Activated naive CD8-positive, alpha-beta T cell (primary cell): Measurements from ENCODE around the gene PEX12.
"Not testable (repeated sequence)": the region's sequence is repeated elsewhere in the genome, so short reads cannot be mapped to it uniquely, and the experiment has no call there.

Source experiments
- H3K27ac Mint-ChIP-seq: one replicate; pipeline ENCODE4 v1.8.0; 2021; ENCODE audit warnings: mixed read lengths
- H3K27me3 Mint-ChIP-seq: one replicate; pipeline ENCODE4 v1.8.0; 2021; ENCODE audit warnings: mixed read lengths
- H3K36me3 Mint-ChIP-seq: one replicate; pipeline ENCODE4 v1.8.0; 2021; ENCODE audit warnings: mixed read lengths
- H3K4me1 Mint-ChIP-seq: one replicate; pipeline ENCODE4 v1.8.0; 2021; ENCODE audit warnings: low read depth, mixed read lengths
- H3K4me3 Mint-ChIP-seq: one replicate; pipeline ENCODE4 v1.8.0; 2021; ENCODE audit warnings: mild to moderate bottlenecking, mixed read lengths
- H3K9me3 Mint-ChIP-seq: one replicate; pipeline ENCODE4 v1.8.0; 2021; ENCODE audit warnings: low read depth, mixed read lengths

The PEX12 gene

DNA sequence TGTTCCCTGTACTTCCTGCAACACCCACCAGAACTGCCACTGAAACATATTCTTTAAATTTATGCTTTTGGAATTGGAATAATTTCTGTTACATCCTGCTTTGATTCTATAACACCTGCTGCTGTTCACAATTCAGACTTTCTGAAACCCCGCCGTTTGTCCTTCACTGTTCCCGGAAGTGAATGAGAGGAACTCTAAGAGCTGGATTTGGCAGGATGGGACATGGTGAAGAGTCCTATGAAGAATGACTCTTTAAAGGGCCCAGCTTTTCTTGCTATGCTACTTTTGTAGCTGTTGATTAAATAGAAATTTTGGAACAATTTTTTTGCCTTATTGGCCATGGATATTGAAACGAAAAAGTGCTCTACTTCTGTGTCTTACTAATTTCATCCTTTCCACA lies 17.7 kb upstream of the PEX12 start:
- no peak overlapping the region for H3K27ac Mint-ChIP-seq
- H3K4me3 Mint-ChIP-seq: no peak overlapping the region
- H3K36me3 Mint-ChIP-seq: peaks cover 18% of the 10 kb centered on the region
- H3K27me3 Mint-ChIP-seq: no peaks in the 10 kb centered on the region
- peaks cover 12% of the 10 kb centered on the region for H3K4me1 Mint-ChIP-seq
- H3K9me3 Mint-ChIP-seq: no peaks in the 10 kb centered on the region

DNA sequence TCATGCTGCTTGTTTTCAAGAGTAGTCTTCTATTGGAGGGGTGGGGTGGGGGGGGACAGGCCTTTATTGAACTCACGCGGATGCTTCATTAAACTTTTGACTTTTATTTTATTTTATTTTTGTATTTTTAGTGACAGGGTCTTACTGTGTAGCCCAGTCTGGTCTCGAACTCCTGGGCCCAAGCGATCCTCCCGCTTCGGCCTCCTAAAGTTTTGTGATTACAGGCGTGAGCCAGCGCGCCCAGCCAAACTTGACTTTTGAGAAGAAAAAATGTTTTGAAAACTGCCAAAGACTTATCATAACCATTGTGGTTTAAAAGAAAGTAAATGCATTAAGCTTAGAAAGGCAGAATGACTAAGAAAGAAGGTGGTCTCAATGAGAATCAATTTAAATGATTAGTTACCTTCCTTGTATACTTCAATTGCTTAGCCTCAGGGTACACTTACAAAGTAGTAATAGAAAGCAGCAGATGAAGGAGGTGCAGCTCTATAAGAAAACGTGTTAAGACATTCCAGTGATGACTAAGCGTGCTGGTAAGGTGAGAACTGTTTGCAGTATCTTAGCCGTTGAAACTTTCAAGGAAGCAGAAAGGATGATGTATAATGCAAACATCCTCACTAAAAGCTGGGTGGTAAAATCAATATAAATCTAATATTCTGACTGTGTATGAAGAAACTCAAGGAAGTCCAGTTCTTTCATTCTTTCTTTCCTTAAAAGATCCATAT lies 10.0 kb upstream of the PEX12 start:
- no peaks in the 10 kb centered on the region for H3K36me3 Mint-ChIP-seq
- H3K4me1 Mint-ChIP-seq: peaks cover 43% of the 10 kb centered on the region
- H3K27ac Mint-ChIP-seq: peak overlapping the region; percentile 95
- peak overlapping the region; percentile 96 for H3K4me3 Mint-ChIP-seq
- no peaks in the 10 kb centered on the region for H3K9me3 Mint-ChIP-seq
- H3K27me3 Mint-ChIP-seq: no peaks in the 10 kb centered on the region

DNA sequence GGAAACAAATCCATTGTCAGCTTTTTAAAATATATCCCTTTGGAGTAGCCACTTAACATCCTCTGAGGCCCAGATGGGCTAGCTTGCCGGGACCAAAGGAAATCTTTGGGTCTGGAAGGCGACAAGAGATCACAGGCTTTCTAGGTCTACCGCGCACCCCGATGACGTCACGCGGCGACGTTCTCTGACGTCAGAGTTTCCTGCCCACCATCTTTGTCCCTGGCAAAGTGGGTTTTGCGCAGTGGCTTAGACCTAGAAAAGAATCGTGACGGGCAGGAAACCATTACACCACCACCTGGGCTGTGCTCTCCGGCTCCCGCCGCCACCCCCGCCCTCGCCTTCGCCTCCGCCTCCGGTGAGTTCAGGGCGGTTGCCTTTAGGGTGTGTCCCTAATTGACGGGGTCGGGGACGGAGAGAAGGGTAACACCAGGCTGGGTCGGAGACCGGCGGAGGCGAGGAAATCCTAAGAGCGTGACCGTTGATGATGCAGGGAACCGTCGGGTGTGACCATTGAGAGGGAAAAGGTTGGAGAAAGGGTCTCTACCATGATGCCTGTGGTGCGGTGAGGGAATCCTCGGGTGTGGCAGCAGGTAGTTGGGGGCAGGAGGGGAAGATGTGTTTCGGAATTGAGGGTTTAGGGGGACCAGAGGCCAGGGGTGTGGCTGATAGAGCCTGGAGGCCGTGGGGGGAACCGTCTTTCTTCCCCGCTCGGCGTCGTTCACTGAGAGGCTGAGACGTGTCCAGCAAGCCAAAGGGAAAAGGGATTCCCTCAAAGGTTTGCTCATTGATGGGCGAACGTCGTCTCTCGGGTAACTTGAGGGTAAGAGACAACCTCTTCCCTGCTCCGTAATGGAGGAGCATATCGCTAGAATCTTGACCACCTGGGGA lies 8.9 kb upstream of the PEX12 start, which contains the start of gene AP2B1:
Gene AP2B1 (plus strand): TSS at position 249 of the 888 bp plus-strand sequence. CDS start 6,709 bp downstream, outside the sequence.
- H3K4me1 Mint-ChIP-seq: peaks cover 42% of the 10 kb centered on the region
- H3K9me3 Mint-ChIP-seq: no peaks in the 10 kb centered on the region
- H3K27me3 Mint-ChIP-seq: no peaks in the 10 kb centered on the region
- peak within 1 kb of the TSS; percentile 96 for H3K4me3 Mint-ChIP-seq
- H3K27ac Mint-ChIP-seq: peak within 1 kb of the TSS; percentile 95
- H3K36me3 Mint-ChIP-seq: no peaks in the 10 kb centered on the region

- Mint-ChIP-seq H3K36me3 (no peaks in the 10 kb centered on the region), H3K4me1 (peaks cover 40% of the 10 kb centered on the region)
Measured at GRCh38 chr17:35586569-35587073, 8.2 kb upstream of the PEX12 start.

DNA sequence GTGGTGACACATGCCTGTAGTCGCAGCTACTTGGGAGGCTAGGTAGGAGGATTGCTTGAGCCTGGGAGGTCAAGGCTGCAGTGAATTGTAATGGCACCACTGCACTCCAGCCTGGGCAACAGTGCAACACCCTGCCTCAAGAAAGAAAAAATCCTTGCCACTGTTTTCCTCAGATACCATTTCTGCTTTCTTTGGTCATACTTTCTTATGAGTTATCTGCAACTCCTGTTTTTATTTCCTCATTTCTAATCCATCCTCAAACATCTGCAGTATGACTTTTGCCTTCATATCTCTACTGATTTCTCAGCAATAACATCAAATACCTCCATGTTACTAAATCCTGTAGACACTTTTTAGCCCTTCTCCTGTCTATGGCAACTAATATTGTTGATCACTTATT lies 5.7 kb upstream of the PEX12 start:
- H3K4me3 Mint-ChIP-seq: no peak overlapping the region
- H3K4me1 Mint-ChIP-seq: peaks cover 30% of the 10 kb centered on the region
- no peaks in the 10 kb centered on the region for H3K9me3 Mint-ChIP-seq
- no peaks in the 10 kb centered on the region for H3K27me3 Mint-ChIP-seq
- H3K27ac Mint-ChIP-seq: no peak overlapping the region
- H3K36me3 Mint-ChIP-seq: no peaks in the 10 kb centered on the region

More at GRCh38 chr17:35586569-35587073, 8.2 kb upstream of the PEX12 start:
- peak overlapping the region; percentile 96 for H3K4me3 Mint-ChIP-seq
- H3K27ac Mint-ChIP-seq: peak overlapping the region; percentile 95
- no peaks in the 10 kb centered on the region for H3K9me3 Mint-ChIP-seq
- H3K27me3 Mint-ChIP-seq: no peaks in the 10 kb centered on the region

- Mint-ChIP-seq H3K27ac (peak overlapping the region; percentile 98), H3K9me3 (no peaks in the 10 kb centered on the region), H3K4me3 (peak overlapping the region; percentile 96), H3K27me3 (no peaks in the 10 kb centered on the region), H3K36me3 (peaks cover 2% of the 10 kb centered on the region), H3K4me1 (peaks cover 30% of the 10 kb centered on the region)
Measured at GRCh38 chr17:35578929-35579432, 610 bp upstream of the PEX12 start.

GRCh38 chr17:35577830-35578196 lies 558 bp downstream of the PEX12 start:
- H3K4me1 Mint-ChIP-seq: peaks cover 30% of the 10 kb centered on the region
- no peaks in the 10 kb centered on the region for H3K27me3 Mint-ChIP-seq
- peak overlapping the region; percentile 98 for H3K27ac Mint-ChIP-seq
- H3K9me3 Mint-ChIP-seq: no peaks in the 10 kb centered on the region
- H3K36me3 Mint-ChIP-seq: peaks cover 2% of the 10 kb centered on the region
- H3K4me3 Mint-ChIP-seq: peak overlapping the region; percentile 96

GRCh38 chr17:35575759-35576158 lies 2.6 kb downstream of the PEX12 start:
- peaks cover 2% of the 10 kb centered on the region for H3K36me3 Mint-ChIP-seq
- no peaks in the 10 kb centered on the region for H3K27me3 Mint-ChIP-seq
- H3K9me3 Mint-ChIP-seq: no peaks in the 10 kb centered on the region
- peak overlapping the region; percentile 98 for H3K27ac Mint-ChIP-seq
- peaks cover 31% of the 10 kb centered on the region for H3K4me1 Mint-ChIP-seq
- no peak overlapping the region for H3K4me3 Mint-ChIP-seq

- Mint-ChIP-seq H3K4me3 (peak overlapping the region; percentile 87), H3K27ac (peak overlapping the region; percentile 42), H3K4me1 (peaks cover 22% of the 10 kb centered on the region), H3K9me3 (no peaks in the 10 kb centered on the region), H3K27me3 (no peaks in the 10 kb centered on the region), H3K36me3 (no peaks in the 10 kb centered on the region)
Measured at GRCh38 chr17:35569405-35569804, 9.0 kb downstream of the PEX12 start.

- H3K27me3 Mint-ChIP-seq: no peaks in the 10 kb centered on the region
- H3K4me3 Mint-ChIP-seq: peak overlapping the region; percentile 87
- H3K27ac Mint-ChIP-seq: peak overlapping the region; percentile 78
- H3K9me3 Mint-ChIP-seq: no peaks in the 10 kb centered on the region
- H3K36me3 Mint-ChIP-seq: no peaks in the 10 kb centered on the region
- H3K4me1 Mint-ChIP-seq: peaks cover 22% of the 10 kb centered on the region
Measured at GRCh38 chr17:35568561-35568960, 9.8 kb downstream of the PEX12 start.

DNA sequence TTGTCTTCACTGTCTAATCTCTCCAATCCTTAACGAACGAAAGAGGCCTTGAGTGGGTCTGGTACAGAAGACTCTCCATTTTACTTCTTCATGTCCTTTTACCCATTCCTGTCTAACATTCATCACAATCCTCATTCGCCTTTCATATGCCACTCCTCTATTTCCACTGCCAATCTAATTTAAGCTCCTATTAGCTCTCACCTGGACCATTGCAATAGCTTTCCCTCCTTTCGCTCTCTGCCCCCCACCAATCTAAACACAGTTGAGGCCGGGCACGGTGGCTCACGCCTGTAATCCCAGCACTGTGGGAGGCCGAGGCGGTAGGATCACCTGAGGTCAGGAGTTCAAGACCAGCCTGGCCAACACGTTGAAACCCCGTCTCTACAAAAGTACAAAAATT lies 11.4 kb downstream of the PEX12 start:
- H3K4me3 Mint-ChIP-seq: peak overlapping the region; percentile 87
- no peaks in the 10 kb centered on the region for H3K9me3 Mint-ChIP-seq
- H3K27me3 Mint-ChIP-seq: no peaks in the 10 kb centered on the region
- peaks cover 21% of the 10 kb centered on the region for H3K4me1 Mint-ChIP-seq
- H3K27ac Mint-ChIP-seq: peak overlapping the region; percentile 58
- no peaks in the 10 kb centered on the region for H3K36me3 Mint-ChIP-seq

DNA sequence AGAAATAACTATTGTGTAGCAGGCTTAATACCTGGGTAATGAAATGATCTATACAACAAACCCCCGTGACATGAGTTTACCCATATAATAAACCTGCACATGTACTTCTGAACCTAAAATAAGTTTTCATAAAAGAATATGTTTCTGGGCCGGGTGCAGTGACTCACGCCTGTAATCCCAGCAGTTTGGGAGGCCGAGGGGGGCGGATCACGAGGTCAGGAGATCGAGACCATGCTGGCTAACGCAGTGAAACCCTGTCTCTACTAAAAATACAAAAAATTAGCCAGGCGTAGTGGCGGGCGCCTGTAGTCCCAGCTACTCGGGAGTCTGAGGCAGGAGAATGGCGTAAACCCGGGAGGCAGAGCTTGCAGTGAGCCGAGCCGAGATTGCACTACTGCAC lies 15.2 kb downstream of the PEX12 start:
- not testable (repeated sequence) for H3K27ac Mint-ChIP-seq, H3K9me3 Mint-ChIP-seq, H3K4me3 Mint-ChIP-seq, H3K36me3 Mint-ChIP-seq, H3K4me1 Mint-ChIP-seq, H3K27me3 Mint-ChIP-seq

DNA sequence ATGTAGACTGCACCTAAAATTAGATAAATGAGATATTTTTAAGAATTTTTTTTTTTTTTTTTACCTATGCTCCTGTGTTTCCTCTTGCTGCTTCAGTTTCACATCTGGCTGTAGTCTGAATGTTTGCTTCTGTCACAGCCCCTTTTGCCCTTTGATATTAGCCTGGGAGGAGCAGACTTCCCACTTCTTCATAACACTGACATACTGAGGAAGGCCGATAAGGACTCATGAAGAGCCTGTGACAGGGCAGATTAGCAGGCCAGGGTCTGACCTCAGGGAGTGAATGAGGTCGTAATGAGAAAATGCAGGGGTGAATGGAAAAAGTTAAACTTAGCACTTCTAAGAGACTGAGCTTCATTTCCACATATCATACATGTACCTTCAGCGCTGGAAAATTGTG lies 17.7 kb downstream of the PEX12 start, which contains the start of gene SLFN14:
Gene SLFN14 (minus strand): TSS at position 117 of the 400 bp plus-strand sequence. CDS start 2,757 bp downstream, outside the sequence.
- Mint-ChIP-seq H3K4me1 (peaks cover 3% of the 10 kb centered on the region), H3K27ac (no peak within 1 kb of the TSS), H3K27me3 (peaks cover 4% of the 10 kb centered on the region), H3K36me3 (no peaks in the 10 kb centered on the region), H3K4me3 (no peak within 1 kb of the TSS), H3K9me3 (no peaks in the 10 kb centered on the region)

GRCh38 chr17:35559495-35560210 lies 18.7 kb downstream of the PEX12 start:
- Mint-ChIP-seq H3K4me1 (peaks cover 3% of the 10 kb centered on the region), H3K27ac (no peak overlapping the region), H3K36me3 (no peaks in the 10 kb centered on the region), H3K27me3 (peaks cover 4% of the 10 kb centered on the region), H3K9me3 (no peaks in the 10 kb centered on the region), H3K4me3 (no peak overlapping the region)
